GM12878 (cell line): ENCODE results near the gene BTNL2. TPM values are rescaled to one million over a fixed set of nuclear protein-coding genes. Genes with fewer than 3 reads are reported as not detected.

Experiments used
- ATAC-seq: fragments of 200-7000 bp; cut with Tn5 transposase; 3 replicates; pipeline ENCODE4 v1.9.1; 2020; ENCODE audit warnings: mild to moderate bottlenecking, moderate library complexity
- BruUV-seq: library from RNA; stranded (reverse); fragments of 400-500 nt; replicated peaks from 2 replicates; lab custom pipeline; 2021; lab: Mats Ljungman, UMichigan
- CTCF ChIA-PET: fragments of 300-600 bp; sonication (Branson Sonifier 250); formaldehyde crosslinking; extraction: SDS; loops from one replicate; lab custom pipeline; 2021; ENCODE audit warnings: inconsistent platforms; lab: Yijun Ruan, JAX
- POLR2A ChIA-PET: fragments of 350-600 bp; formaldehyde crosslinking; extraction: SDS; loops from one replicate; lab custom pipeline; 2021; ENCODE audit warnings: inconsistent platforms; lab: Charles Lee
- RAD21 ChIA-PET: fragments of 300-600 bp; sonication (Branson Sonifier 250); formaldehyde crosslinking; loops from one replicate; lab custom pipeline; 2023; ENCODE audit warnings: antibody characterized with exemption; ENCODE audit not compliant: unreplicated experiment; lab: Charles Lee
- SMC1A ChIA-PET: fragments of 300-600 bp; sonication (Branson Sonifier 250); formaldehyde crosslinking; loops from one replicate; lab custom pipeline; 2023; ENCODE audit not compliant: unreplicated experiment, uncharacterized antibody; lab: Charles Lee
- DNase-seq: peaks from one replicate; pipeline ENCODE4 v3.0.0-alpha.2; 2011; ENCODE audit warnings: low read depth, low spot score
- FAIRE-seq: peaks from 3 replicates; lab custom pipeline; 2011; peaks lifted over from hg19 to GRCh38; lab: Jason Lieb, UNC
- H2AFZ ChIP-seq: 2 replicates; pipeline ENCODE4 v1.6.0; 2011; ENCODE audit warnings: low read depth, low read length, control low read depth; ENCODE audit not compliant: control insufficient read depth
- H3K27ac ChIP-seq: 2 replicates; pipeline ENCODE4 v1.5.1; 2011; ENCODE audit warnings: control low read depth; ENCODE audit not compliant: control insufficient read depth, insufficient read depth
- H3K27me3 ChIP-seq, 2 experiments: replicated peaks in 1 of 2; 2 replicates each; pipeline versions ENCODE4 v1.6.0 to v1.6.1; 2011; ENCODE audit warnings: low read length in 1 of 2; ENCODE audit not compliant: control insufficient read depth in 2 of 2, insufficient read depth in 2 of 2
- H3K36me3 ChIP-seq, 2 experiments: 2 replicates each; pipeline ENCODE4 v1.5.1; 2011; ENCODE audit warnings: low read length in 1 of 2; ENCODE audit not compliant: control insufficient read depth in 2 of 2, insufficient read depth in 2 of 2
- H3K4me1 ChIP-seq: 2 replicates; pipeline ENCODE4 v1.6.1; 2011; ENCODE audit warnings: mild to moderate bottlenecking, low read length, moderate library complexity, mixed read lengths; ENCODE audit not compliant: control insufficient read depth, insufficient read depth
- H3K4me2 ChIP-seq: 2 replicates; pipeline ENCODE4 v1.6.0; 2011; ENCODE audit warnings: control low read depth; ENCODE audit not compliant: control insufficient read depth, insufficient read depth
- H3K4me3 ChIP-seq: fragments of 200-600 bp; sonication (generic); 2 replicates; pipeline ENCODE4 v1.5.1; 2016
- H3K79me2 ChIP-seq: 2 replicates; pipeline ENCODE4 v1.6.0; 2011; ENCODE audit warnings: low read length; ENCODE audit not compliant: control insufficient read depth, insufficient read depth
- H3K9ac ChIP-seq: 2 replicates; pipeline ENCODE4 v1.8.0; 2011; ENCODE audit warnings: low read length, control low read depth, mixed read lengths; ENCODE audit not compliant: control insufficient read depth, insufficient read depth
- H3K9me3 ChIP-seq: replicated peaks from 3 replicates; pipeline ENCODE4 v1.5.1; 2011; ENCODE audit warnings: mild to moderate bottlenecking, low read length; ENCODE audit not compliant: control insufficient read depth, insufficient read depth
- H4K20me1 ChIP-seq: 2 replicates; pipeline ENCODE4 v1.6.0; 2011; ENCODE audit not compliant: control insufficient read depth, insufficient read depth
- CBFB ChIP-seq: IDR thresholded peaks from 2 replicates; pipeline ENCODE4 v1.6.1; 2016; ENCODE audit warnings: antibody characterized with exemption, low read depth
- DPF2 ChIP-seq: fragments of 450-650 bp; IDR thresholded peaks from 2 replicates; pipeline ENCODE4 v1.6.1; 2017; ENCODE audit warnings: mild to moderate bottlenecking
- EED ChIP-seq: sonication (generic); IDR thresholded peaks from 2 replicates; pipeline ENCODE4 v1.6.1; 2016; ENCODE audit warnings: antibody characterized with exemption, low read depth
- FOXM1 ChIP-seq: IDR thresholded peaks from 2 replicates; pipeline ENCODE4 v1.6.1; 2012; ENCODE audit warnings: low read depth, mild to moderate bottlenecking, inconsistent platforms, low read length, moderate library complexity
- JUND ChIP-seq: IDR thresholded peaks from 2 replicates; pipeline ENCODE4 v1.6.1; 2012; ENCODE audit warnings: low read depth, mild to moderate bottlenecking, low read length, improper control_type of control experiment, moderate library complexity
- NFYB ChIP-seq: IDR thresholded peaks from 2 replicates; pipeline ENCODE4 v1.6.1; 2011; ENCODE audit warnings: low read depth, mild to moderate bottlenecking, low read length, improper control_type of control experiment, moderate library complexity; ENCODE audit not compliant: insufficient read depth
- NR2C2 ChIP-seq: IDR thresholded peaks from 2 replicates; pipeline ENCODE4 v1.6.1; 2011; ENCODE audit warnings: borderline replicate concordance, low read depth; ENCODE audit not compliant: control insufficient read depth, insufficient read length
- RCOR1 ChIP-seq: conservative IDR thresholded peaks from 2 replicates; pipeline ENCODE4 v1.6.1; 2012; ENCODE audit warnings: low read depth, low read length, improper control_type of control experiment
- RUNX3 ChIP-seq: IDR thresholded peaks from 2 replicates; pipeline ENCODE4 v1.6.1; 2012; ENCODE audit warnings: low read length, inconsistent platforms
- SP1 ChIP-seq: IDR thresholded peaks from one replicate; pipeline ENCODE4 v1.6.1; 2011; ENCODE audit warnings: low read depth, low read length
- WRNIP1 ChIP-seq: IDR thresholded peaks from 2 replicates; pipeline ENCODE4 v1.6.1; 2011; ENCODE audit warnings: low read depth, low read length, improper control_type of control experiment, borderline replicate concordance
- ZNF24 ChIP-seq: fragments of 450-650 bp; IDR thresholded peaks from 2 replicates; pipeline ENCODE4 v1.6.1; 2017; ENCODE audit warnings: antibody characterized with exemption, mild to moderate bottlenecking
- WGBS: methylation state at CpG from one replicate; pipeline ENCODE4 v1.1.6; 2016; ENCODE audit warnings: low lambda C conversion rate; ENCODE audit not compliant: insufficient replicate concordance, insufficient coverage; ENCODE audit errors: missing lambda C conversion rate; 5-methylcytosine and 5-hydroxymethylcytosine counted together
- in situ Hi-C: fragments of 300-500 bp; cut with MboI; formaldehyde crosslinking; loops from 9 replicates; pipeline ENCODE4 v1.14.3; 2018; ENCODE audit warnings: mixed read lengths
- intact Hi-C: fragments of 100-400 bp; cut with micrococcal nuclease; formaldehyde crosslinking; loops from one replicate; pipeline ENCODE4 v1.14.2; 2022; ENCODE audit not compliant: unreplicated experiment
- polyA plus RNA-seq, 11 experiments: library from polyadenylated mRNA; depleted of rRNA in 4 of 11; unstranded in 6 of 11; stranded (reverse) in 5 of 11; fragments of >200 nt; fragmentation: Nextera tagmentation in 4 of 11; fragmentation: Illumina TruSeq in 1 of 11; extraction: Ambion mirVana in 4 of 11; extraction: Trizol in 1 of 11; gene quantifications; 1 replicate in 1 of 11; 2 replicates in 10 of 11; pipeline versions ENCODE4 v1.2.1 to v1.2.3, GENCODE V29; 2011 to 2016; ENCODE audit warnings: inconsistent platforms in 2 of 11, missing spikeins in 2 of 11, low read depth in 1 of 11
- total RNA-seq, 4 experiments: library from RNA; depleted of rRNA in 3 of 4; stranded (reverse); fragments of >200 nt in 3 of 4; fragmentation: Illumina TruSeq in 1 of 4; extraction: Trizol in 1 of 4; gene quantifications; 2 replicates each; pipeline versions ENCODE4 v1.2.1 to v1.2.3, GENCODE V29; 2013 to 2021
- TF ChIP-seq, protein P1 (sequence below): fragments of 450-650 bp; IDR thresholded peaks from 2 replicates; pipeline ENCODE4 v1.6.1; 2016; ENCODE audit warnings: mild to moderate bottlenecking
- TF ChIP-seq, protein P2 (sequence below), 3 experiments: IDR thresholded peaks in 2 of 3; conservative IDR thresholded peaks in 1 of 3; 2 replicates each; pipeline ENCODE4 v1.5.1; 2011; ENCODE audit warnings: low read depth in 3 of 3, low read length in 3 of 3, mild to moderate bottlenecking in 3 of 3, control low read depth in 2 of 3, moderate library complexity in 2 of 3, inconsistent platforms in 1 of 3, mixed read lengths in 1 of 3; ENCODE audit not compliant: control insufficient read depth in 2 of 3, insufficient read depth in 1 of 3; ENCODE audit errors: extremely low read depth in 1 of 3
- TF ChIP-seq, protein P3 (sequence below): fragments of 450-650 bp; formaldehyde crosslinking; IDR thresholded peaks from 2 replicates; pipeline ENCODE4 v1.4.0; 2022; ENCODE audit warnings: mild to moderate bottlenecking, moderate library complexity

Gene BTNL2
- total and polyA plus RNA-seq, 10 of the 15 experiments (the other 5 are each of a cell fraction or from before 2014, with no cell fraction given) = 0.11 to 0.29 (median 0.26) TPM; not detected in 5

DNA sequence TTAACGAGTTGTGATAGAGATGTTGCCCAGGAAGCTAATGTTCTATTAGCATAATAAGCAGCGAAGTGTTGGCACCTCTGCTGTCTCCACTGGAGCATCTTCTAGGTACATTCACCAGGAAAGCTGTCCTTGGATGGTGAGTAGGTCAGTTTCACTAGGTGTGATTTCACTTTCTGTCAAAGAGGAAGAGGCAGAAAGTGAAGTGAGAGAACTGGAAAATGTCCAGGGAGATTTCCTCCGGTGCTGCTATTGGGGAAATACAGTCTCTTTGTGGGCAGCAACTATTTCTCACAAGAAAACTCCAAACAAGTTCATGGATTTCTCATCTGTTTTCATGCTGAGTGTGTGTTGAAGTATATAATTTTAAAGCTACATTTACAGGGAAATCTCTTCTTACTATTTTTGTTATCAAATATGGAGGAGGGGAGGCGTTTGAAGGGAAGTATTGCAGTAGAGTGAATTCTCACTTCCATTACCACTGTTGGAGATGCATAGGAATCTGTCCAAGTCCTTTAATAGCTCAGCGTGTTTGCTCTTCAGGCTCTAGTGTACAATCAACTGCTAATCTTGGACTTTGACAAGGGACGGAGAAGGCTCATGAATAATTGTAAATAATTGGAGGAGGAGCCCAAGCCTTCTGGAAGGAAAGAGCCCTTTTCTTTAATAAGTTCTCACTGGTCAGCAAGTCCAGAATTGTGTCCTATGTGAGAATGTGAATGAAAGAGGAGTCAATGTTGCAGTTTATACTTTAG lies 19.2 kb downstream of the BTNL2 start:
- CTCF ChIA-PET = interaction anchor here (1.0 to 1.9 kb wide), 4 partner anchors 26 to 398 kb away, joined by 3 to 5 read pairs (median 4); no protein-coding TSS in a partner anchor
- FAIRE-seq (no peak), ATAC-seq (no peak), DNase-seq (no peak)
- no peak overlapping the region for H2AFZ ChIP-seq
- in situ Hi-C loops (no loop called here), intact Hi-C loops (no loop called here)
- no peaks in the 10 kb centered on the region for H3K79me2 ChIP-seq
- TF ChIP-seq, protein P1, sequence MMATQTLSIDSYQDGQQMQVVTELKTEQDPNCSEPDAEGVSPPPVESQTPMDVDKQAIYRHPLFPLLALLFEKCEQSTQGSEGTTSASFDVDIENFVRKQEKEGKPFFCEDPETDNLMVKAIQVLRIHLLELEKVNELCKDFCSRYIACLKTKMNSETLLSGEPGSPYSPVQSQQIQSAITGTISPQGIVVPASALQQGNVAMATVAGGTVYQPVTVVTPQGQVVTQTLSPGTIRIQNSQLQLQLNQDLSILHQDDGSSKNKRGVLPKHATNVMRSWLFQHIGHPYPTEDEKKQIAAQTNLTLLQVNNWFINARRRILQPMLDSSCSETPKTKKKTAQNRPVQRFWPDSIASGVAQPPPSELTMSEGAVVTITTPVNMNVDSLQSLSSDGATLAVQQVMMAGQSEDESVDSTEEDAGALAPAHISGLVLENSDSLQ = no peak
- TF ChIP-seq EED (no peak), SP1 (no peak), NR2C2 (no peak), RCOR1 (no peak), ZNF24 (no peak), FOXM1 (no peak), NFYB (no peak), WRNIP1 (no peak), RUNX3 (no peak), DPF2 (no peak), CBFB (no peak), JUND (no peak)
- TF ChIP-seq, protein P2, sequence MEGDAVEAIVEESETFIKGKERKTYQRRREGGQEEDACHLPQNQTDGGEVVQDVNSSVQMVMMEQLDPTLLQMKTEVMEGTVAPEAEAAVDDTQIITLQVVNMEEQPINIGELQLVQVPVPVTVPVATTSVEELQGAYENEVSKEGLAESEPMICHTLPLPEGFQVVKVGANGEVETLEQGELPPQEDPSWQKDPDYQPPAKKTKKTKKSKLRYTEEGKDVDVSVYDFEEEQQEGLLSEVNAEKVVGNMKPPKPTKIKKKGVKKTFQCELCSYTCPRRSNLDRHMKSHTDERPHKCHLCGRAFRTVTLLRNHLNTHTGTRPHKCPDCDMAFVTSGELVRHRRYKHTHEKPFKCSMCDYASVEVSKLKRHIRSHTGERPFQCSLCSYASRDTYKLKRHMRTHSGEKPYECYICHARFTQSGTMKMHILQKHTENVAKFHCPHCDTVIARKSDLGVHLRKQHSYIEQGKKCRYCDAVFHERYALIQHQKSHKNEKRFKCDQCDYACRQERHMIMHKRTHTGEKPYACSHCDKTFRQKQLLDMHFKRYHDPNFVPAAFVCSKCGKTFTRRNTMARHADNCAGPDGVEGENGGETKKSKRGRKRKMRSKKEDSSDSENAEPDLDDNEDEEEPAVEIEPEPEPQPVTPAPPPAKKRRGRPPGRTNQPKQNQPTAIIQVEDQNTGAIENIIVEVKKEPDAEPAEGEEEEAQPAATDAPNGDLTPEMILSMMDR (IDR thresholded peaks at IDR 0.05 in 2 of 3, conservative IDR thresholded peaks at IDR 0.05 in 1 of 3; ENCODE audit: control insufficient read depth in 2 of 3, extremely low read depth in 1 of 3, insufficient read depth in 1 of 3, low read depth in 3 of 3, low read length in 3 of 3) = no peak
- TF ChIP-seq, protein P3, sequence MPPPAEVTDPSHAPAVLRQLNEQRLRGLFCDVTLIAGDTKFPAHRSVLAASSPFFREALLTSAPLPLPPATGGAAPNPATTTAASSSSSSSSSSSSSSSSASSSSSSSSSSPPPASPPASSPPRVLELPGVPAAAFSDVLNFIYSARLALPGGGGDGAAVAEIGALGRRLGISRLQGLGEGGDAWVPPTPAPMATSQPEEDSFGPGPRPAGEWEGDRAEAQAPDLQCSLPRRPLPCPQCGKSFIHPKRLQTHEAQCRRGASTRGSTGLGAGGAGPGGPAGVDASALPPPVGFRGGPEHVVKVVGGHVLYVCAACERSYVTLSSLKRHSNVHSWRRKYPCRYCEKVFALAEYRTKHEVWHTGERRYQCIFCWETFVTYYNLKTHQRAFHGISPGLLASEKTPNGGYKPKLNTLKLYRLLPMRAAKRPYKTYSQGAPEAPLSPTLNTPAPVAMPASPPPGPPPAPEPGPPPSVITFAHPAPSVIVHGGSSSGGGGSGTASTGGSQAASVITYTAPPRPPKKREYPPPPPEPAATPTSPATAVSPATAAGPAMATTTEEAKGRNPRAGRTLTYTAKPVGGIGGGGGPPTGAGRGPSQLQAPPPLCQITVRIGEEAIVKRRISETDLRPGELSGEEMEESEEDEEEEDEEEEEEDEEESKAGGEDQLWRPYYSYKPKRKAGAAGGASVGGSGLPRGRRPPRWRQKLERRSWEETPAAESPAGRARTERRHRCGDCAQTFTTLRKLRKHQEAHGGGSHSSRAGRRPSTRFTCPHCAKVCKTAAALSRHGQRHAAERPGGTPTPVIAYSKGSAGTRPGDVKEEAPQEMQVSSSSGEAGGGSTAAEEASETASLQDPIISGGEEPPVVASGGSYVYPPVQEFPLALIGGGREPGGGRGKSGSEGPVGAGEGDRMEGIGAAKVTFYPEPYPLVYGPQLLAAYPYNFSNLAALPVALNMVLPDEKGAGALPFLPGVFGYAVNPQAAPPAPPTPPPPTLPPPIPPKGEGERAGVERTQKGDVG (CRISPR knock-in tag) = no peak
- RAD21 ChIA-PET = no interaction called here
- H3K9ac ChIP-seq = no peak overlapping the region
- H3K4me1 ChIP-seq = no peaks in the 10 kb centered on the region
- SMC1A ChIA-PET = interaction anchor here (0.6 to 1.6 kb wide), 7 partner anchors 9 to 324 kb away, joined by 3 to 4 read pairs (median 3); no protein-coding TSS in a partner anchor
- no peak overlapping the region for H3K27ac ChIP-seq
- H3K4me2 ChIP-seq = no peak overlapping the region
- no peaks in the 10 kb centered on the region for H3K36me3 ChIP-seq
- POLR2A ChIA-PET = interaction anchor here (1.5 kb wide), 1 partner anchor 10 kb away, joined by 3 read pairs; no protein-coding TSS in a partner anchor
- BruUV-seq = no TSS peak
- H3K9me3 ChIP-seq = no peaks in the 10 kb centered on the region
- 30% methylated on average over 6 of the region's 6 CpGs for WGBS
- 0 out of 2 replicates have a peak overlapping the region, but pooled peaks have one; percentile 22 for H3K4me3 ChIP-seq
- no peaks in the 10 kb centered on the region for H3K27me3 ChIP-seq
- no peaks in the 10 kb centered on the region for H4K20me1 ChIP-seq
